ENCODE measurements around the gene EFCAB9.
"Not testable (repeated sequence)": the region's sequence is repeated elsewhere in the genome, so short reads cannot be mapped to it uniquely, and the experiment has no call there.

Gene EFCAB9

GRCh38 chr5:172193872-172194271, at the start of gene EFCAB9:
TSS of gene EFCAB9 (plus strand) at chr5:172194172. CDS start at chr5:172194173, 1 bp downstream.
- TF ChIP-seq ZNF274 (IDR thresholded peaks at IDR 0.05; ENCODE audit: low read depth, low read length): no peak
- H3K4me3 ChIP-seq (ENCODE audit: low read length): no peak within 1 kb of the TSS

GRCh38 chr5:172144291-172144815, 49.6 kb upstream of the EFCAB9 start:
- no peak overlapping the region for H3K4me3 ChIP-seq (ENCODE audit: low read length)
- no peak for TF ChIP-seq ZNF274 (IDR thresholded peaks at IDR 0.05; ENCODE audit: low read depth, low read length)

- H3K4me3 ChIP-seq (ENCODE audit: low read length): no peak overlapping the region
- TF ChIP-seq ZNF274 (IDR thresholded peaks at IDR 0.05; ENCODE audit: low read depth, low read length): no peak
These were observed 48.8 kb upstream of the EFCAB9 start for GRCh38 chr5:172144931-172145869.

- no peak overlapping the region for H3K4me3 ChIP-seq (ENCODE audit: low read length)
- no peak for TF ChIP-seq ZNF274 (IDR thresholded peaks at IDR 0.05; ENCODE audit: low read depth, low read length)
These were observed 47.9 kb upstream of the EFCAB9 start for GRCh38 chr5:172145870-172146747.

GRCh38 chr5:172146748-172147092, 47.3 kb upstream of the EFCAB9 start:
- TF ChIP-seq ZNF274 (IDR thresholded peaks at IDR 0.05; ENCODE audit: low read depth, low read length): no peak
- H3K4me3 ChIP-seq (ENCODE audit: low read length): no peak overlapping the region

- TF ChIP-seq ZNF274 (IDR thresholded peaks at IDR 0.05; ENCODE audit: low read depth, low read length): no peak
- no peak overlapping the region for H3K4me3 ChIP-seq (ENCODE audit: low read length)
These were observed 46.1 kb upstream of the EFCAB9 start for GRCh38 chr5:172147857-172148256.

GRCh38 chr5:172148381-172148780, 45.6 kb upstream of the EFCAB9 start:
- no peak overlapping the region for H3K4me3 ChIP-seq (ENCODE audit: low read length)
- TF ChIP-seq ZNF274 (IDR thresholded peaks at IDR 0.05; ENCODE audit: low read depth, low read length): no peak

- H3K4me3 ChIP-seq (ENCODE audit: low read length): no peak overlapping the region
- TF ChIP-seq ZNF274 (IDR thresholded peaks at IDR 0.05; ENCODE audit: low read depth, low read length): no peak
These were observed 44.9 kb upstream of the EFCAB9 start for GRCh38 chr5:172149073-172149472.

- not testable (repeated sequence) for H3K4me3 ChIP-seq (ENCODE audit: low read length)
These were observed 44.5 kb upstream of the EFCAB9 start for GRCh38 chr5:172149481-172149880.

GRCh38 chr5:172150514-172151425, 43.2 kb upstream of the EFCAB9 start:
- TF ChIP-seq ZNF274 (IDR thresholded peaks at IDR 0.05; ENCODE audit: low read depth, low read length): no peak
- H3K4me3 ChIP-seq (ENCODE audit: low read length): peak overlapping the region; percentile 20; the same call in 1 of the 2 replicates

GRCh38 chr5:172151661-172152210, 42.2 kb upstream of the EFCAB9 start:
- TF ChIP-seq ZNF274 (IDR thresholded peaks at IDR 0.05; ENCODE audit: low read depth, low read length): no peak
- no peak overlapping the region for H3K4me3 ChIP-seq (ENCODE audit: low read length)

- no peak overlapping the region for H3K4me3 ChIP-seq (ENCODE audit: low read length)
- no peak for TF ChIP-seq ZNF274 (IDR thresholded peaks at IDR 0.05; ENCODE audit: low read depth, low read length)
These were observed 40.3 kb upstream of the EFCAB9 start for GRCh38 chr5:172153695-172154094.

- not testable (repeated sequence) for H3K4me3 ChIP-seq (ENCODE audit: low read length)
These were observed 38.9 kb upstream of the EFCAB9 start for GRCh38 chr5:172155101-172155500.

Data from GM08714 (cell line).